HG03520 (cell line): ENCODE results near the gene ATG10.
"Not testable (repeated sequence)": the region's sequence is repeated elsewhere in the genome, so short reads cannot be mapped to it uniquely, and the experiment has no call there.

Source experiments
- ATAC-seq: cut with Tn5 transposase; IDR thresholded peaks from one replicate; pipeline ENCODE4 v1.9.1; 2021; ENCODE audit warnings: mild to moderate bottlenecking, moderate library complexity; ENCODE audit not compliant: unreplicated experiment

The ATG10 gene

GRCh38 chr5:81980598-81981260 lies 8.9 kb downstream of the ATG10 start:
- ATAC-seq: no peak

GRCh38 chr5:81982172-81982685 lies 10.4 kb downstream of the ATG10 start:
- ATAC-seq: not testable (repeated sequence)

DNA sequence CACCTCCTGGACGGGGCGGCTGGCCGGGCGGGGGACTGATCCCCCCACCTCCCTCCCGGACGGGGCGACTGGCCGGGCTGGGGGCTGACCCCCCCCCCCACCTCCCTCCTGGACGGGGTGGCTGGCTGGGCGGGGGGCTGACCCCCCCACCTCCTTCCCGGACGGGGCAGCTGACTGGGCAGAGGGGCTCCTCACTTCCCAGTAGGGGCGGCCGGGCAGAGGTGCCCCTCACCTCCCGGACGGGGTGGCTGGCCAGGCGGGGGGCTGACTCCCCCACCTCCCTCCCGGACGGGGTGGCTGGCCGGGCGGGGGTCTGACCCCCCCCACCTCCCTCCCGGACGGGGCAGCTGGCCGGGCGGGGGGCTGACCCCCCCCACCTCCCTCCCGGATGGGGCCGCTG lies 11.3 kb downstream of the ATG10 start:
- not testable (repeated sequence) for ATAC-seq

GRCh38 chr5:81983563-81983962 lies 11.7 kb downstream of the ATG10 start:
- not testable (repeated sequence) for ATAC-seq

DNA sequence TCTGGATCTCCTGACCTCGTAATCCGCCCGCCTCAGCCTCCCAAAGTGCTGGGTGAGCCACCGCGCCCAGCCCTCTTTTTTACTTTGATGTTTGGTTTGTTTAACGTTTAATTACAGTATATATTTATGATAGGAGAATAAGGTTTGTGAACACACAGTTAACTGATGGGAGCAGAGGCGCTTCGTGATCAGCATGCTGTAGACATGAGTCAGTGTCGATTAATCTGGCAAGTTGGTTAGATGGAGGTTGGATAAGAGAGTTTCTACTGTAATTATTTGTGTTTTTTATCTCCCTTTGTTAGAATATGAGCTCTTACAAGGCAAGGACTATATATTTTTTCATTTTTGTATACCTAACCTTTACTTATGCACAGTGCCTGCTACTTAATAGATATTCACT lies 14.3 kb downstream of the ATG10 start:
- ATAC-seq: no peak

DNA sequence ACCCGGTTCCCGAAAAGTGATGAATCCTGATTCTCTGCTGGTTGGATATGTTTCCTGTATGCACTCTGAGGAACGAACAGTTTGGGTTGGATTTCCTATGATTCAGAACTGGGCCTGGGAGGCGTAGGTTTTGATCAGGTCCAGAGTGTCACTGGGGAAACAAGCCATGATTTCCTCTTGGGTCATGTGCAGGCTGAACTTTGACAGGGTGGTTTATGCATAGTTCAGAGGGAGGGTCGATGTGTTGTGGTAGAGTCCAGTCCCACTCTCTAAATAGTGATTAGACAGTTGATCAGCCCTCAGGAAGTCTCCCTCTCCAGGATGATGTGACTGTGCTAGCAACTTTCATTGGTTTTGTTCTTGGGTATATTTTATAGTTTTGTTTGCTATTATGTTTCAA lies 17.4 kb downstream of the ATG10 start:
- ATAC-seq: no peak

DNA sequence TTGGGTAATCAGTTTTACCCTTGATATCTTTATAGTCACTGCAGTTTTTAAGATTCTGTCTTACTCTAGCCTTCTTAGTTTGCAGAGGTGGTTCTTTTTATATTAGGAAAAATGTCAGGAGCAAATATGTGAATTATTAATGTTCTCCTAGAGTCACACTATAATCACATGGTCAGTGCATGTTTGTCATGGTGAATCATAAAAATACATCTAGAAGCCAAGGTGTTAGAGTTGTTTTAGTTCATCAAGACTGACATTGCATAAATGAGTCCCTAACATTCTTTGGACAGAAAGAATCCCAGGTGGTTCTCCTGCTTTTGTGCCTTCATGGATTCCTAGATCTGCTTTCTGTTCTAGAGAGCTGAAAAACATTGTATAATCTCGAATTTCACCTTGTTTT lies 22.9 kb downstream of the ATG10 start:
- ATAC-seq: no peak

GRCh38 chr5:81995407-81995806 lies 23.6 kb downstream of the ATG10 start:
- no peak for ATAC-seq

- ATAC-seq: no peak
These were observed 32.7 kb downstream of the ATG10 start for GRCh38 chr5:82004511-82004910.

DNA sequence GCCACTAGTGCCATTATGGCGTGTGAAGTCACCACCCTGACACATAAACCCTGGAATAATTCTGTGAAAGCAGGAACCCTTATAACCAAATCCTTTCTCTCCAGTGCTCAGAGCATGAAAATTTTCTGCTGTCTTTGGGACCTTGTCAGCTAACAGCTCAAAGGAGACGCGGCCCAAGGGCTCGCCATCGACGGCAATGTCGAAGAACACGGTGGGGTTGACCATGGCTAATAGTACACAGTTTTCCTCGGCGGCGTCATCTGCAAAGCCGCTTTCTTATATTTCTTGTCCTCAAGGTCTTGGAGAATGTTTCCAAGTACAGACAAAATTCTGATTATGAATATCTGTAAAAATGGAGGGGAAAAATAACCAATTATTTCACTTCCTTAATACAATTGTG lies 38.0 kb downstream of the ATG10 start:
- not testable (repeated sequence) for ATAC-seq

DNA sequence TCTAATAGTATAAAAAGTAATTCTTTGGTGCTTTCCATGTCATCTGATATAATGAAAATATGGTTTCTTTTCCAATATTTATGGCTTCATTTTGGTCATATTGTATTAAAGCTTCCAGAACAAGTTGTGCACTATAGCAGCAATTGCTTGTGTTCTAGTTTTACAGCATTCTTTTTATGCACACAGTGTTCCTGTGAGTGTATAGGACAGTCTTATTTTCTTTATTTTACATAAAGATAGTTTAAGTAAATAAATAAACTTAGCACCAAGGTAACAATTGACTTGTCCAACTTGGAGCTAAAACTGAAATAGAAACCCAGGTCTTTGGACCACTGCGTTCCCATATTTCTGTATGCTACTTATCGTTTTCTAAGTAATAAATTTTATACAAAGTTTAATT lies 38.9 kb downstream of the ATG10 start:
- no peak for ATAC-seq

GRCh38 chr5:82011761-82012160 lies 39.9 kb downstream of the ATG10 start:
- no peak for ATAC-seq

- not testable (repeated sequence) for ATAC-seq
These were observed 42.8 kb downstream of the ATG10 start for GRCh38 chr5:82014644-82015043.

- ATAC-seq: no peak
These were observed 46.6 kb downstream of the ATG10 start for GRCh38 chr5:82018462-82018861.

DNA sequence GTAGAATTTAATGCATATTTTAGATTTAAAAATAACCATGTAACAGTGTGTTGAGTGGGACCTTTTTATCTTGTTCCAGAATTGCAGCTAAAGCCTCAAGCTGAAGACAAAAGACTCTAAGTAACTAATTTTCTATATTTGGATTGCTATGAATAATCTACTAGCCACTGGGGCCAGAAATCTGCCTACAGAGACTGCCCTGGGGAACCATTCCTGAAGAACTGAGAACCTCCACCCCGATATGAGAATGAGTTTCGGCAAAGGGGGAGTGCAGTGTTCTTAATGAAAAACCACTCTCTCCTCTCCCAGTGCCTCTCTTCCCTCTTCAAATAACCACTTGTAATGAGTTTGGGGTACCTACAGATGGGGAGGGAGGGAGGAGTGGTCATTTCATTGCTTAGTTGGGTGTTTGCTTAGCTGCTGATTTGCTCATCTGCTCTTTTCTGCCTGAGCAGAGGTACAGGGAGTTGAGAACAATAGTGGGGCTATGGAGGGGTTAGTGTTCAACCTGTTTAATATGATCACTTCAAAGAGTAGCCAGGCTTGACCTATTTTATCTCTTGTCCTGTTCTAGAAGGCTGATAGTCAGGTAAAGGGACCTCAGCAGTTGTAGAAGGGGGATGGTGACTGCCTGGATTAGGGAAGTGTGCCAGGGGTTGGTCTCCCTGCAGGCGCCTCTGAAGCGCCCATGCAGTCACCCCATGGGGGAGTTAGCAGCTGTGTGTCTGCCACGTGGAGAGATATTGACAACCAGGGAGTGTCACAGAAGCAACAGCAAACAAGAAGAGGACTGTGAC lies 47.7 kb downstream of the ATG10 start:
- no peak for ATAC-seq

GRCh38 chr5:82022499-82022898 lies 50.7 kb downstream of the ATG10 start:
- ATAC-seq: no peak

GRCh38 chr5:82023644-82024043 lies 51.8 kb downstream of the ATG10 start:
- ATAC-seq: no peak

DNA sequence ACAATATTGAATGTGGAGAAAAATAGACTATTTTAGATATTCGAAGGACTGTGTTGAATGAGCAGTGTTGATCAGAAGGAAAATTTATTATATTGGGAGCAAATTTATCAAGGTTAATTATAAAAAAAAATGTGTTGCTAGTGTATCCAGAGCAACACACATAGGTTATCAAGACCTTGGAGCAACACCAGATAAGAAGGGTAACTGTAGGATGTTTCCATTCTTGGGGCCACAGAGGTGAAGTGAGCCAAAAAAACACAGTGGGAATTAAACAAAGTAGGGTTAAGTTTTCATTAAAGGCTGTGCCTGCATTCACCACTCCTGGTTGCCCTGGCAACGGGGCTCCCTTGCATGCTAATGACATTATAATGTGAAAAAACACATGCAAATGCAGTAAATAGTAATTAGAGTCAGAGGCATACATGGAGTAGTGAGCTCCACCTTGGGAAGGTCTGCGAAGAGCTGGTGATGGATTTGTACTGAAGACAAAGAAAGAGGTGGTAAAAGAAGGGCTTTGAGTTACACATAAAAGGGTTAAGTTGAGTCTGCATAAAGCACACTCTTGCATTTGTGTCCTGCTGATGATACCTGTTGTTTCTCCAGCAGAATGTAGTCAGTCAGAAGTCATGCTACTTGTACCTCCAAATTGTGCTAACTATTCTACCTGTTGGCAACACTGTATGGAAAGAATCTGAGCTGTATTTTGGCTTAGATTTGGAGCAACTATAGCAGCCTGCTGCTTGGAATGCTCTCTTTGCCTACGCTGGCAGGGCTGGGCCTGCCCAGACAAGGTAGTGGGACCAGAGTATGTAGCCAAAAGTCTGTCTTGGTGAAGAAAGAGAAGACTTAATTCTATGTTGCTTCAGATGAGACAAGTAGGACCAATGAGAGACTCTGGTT lies 59.6 kb downstream of the ATG10 start:
- no peak for ATAC-seq

DNA sequence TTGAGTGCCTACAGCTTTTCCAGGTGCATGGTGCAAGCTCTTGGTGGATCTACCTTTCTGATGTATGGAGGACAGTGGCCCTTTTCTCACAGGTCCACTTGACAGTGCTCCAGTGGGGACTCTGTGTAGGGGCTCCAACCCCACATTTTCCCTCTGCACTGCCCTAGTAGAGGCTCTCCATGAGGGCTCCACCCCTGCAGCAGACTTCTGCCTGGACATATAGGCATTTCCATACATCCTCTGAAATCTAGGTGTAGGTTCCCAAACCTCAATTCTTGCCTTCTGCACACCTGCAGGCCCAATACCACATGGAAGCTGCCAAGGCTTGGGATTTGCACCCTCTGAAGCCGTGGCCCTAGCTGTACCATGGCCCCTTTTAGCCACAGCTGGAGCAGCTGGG lies 71.1 kb downstream of the ATG10 start:
- not testable (repeated sequence) for ATAC-seq

GRCh38 chr5:82044010-82044409 lies 72.2 kb downstream of the ATG10 start:
- ATAC-seq: no peak

GRCh38 chr5:82045554-82046275 lies 73.9 kb downstream of the ATG10 start:
- no peak for ATAC-seq
